Retinal pigment epithelial cell (primary cell): ENCODE data around the gene MALAT1.

Experiments used
- DNase-seq: peaks from one replicate; pipeline ENCODE4 v3.0.0-alpha.2; 2010; ENCODE audit warnings: low read depth
- H3K4me3 ChIP-seq: 2 replicates; pipeline ENCODE4 v1.5.1; 2011; ENCODE audit warnings: mild to moderate bottlenecking, low read length, control low read depth, moderate library complexity
- CTCF ChIP-seq: conservative IDR thresholded peaks from 2 replicates; pipeline ENCODE4 v1.5.1; 2011; ENCODE audit warnings: low read depth, low read length, control low read depth, inconsistent platforms

The MALAT1 gene

GRCh38 chr11:65542738-65543390 lies 44.0 kb downstream of the MALAT1 start:
- no peak for DNase-seq
- no peak overlapping the region for H3K4me3 ChIP-seq
- no peak for TF ChIP-seq CTCF

- no peak overlapping the region for H3K4me3 ChIP-seq
These were observed 47.0 kb downstream of the MALAT1 start for GRCh38 chr11:65545853-65546216.

GRCh38 chr11:65546217-65546958 lies 47.5 kb downstream of the MALAT1 start:
- H3K4me3 ChIP-seq, result no peak overlapping the region
- no peak for DNase-seq
- TF ChIP-seq CTCF, result no peak

More at GRCh38 chr11:65545853-65546216, 47.0 kb downstream of the MALAT1 start:
- DNase-seq, result no peak
- TF ChIP-seq CTCF, result no peak

GRCh38 chr11:65547446-65548125 lies 48.7 kb downstream of the MALAT1 start:
- no peak for TF ChIP-seq CTCF
- no peak overlapping the region for H3K4me3 ChIP-seq
- no peak for DNase-seq

- H3K4me3 ChIP-seq, result no peak overlapping the region
- no peak for DNase-seq
- no peak for TF ChIP-seq CTCF
These were observed 49.5 kb downstream of the MALAT1 start for GRCh38 chr11:65548395-65548794.

GRCh38 chr11:65549096-65549495 lies 50.3 kb downstream of the MALAT1 start:
- H3K4me3 ChIP-seq, result no peak overlapping the region
- DNase-seq, result no peak
- TF ChIP-seq CTCF, result no peak
